ENCODE data around the gene TMEM8B. TPM values are rescaled to one million over a fixed set of nuclear protein-coding genes. Genes with fewer than 3 reads are reported as not detected.
A peak's percentile ranks its signal among the peaks of the same experiment; 100 is the strongest.

Gene TMEM8B
- total RNA-seq = 2.0 TPM

GRCh38 chr9:35829084-35829763 lies at the start of gene TMEM8B:
TMEM8B (plus strand) TSS chr9:35829228; CDS start chr9:35829448, 220 bp downstream.
- H3K4me3 ChIP-seq (ENCODE audit: low read length) = peak within 1 kb of the TSS; percentile 41
- peaks cover 47% of the 10 kb centered on the region for H3K4me1 ChIP-seq (ENCODE audit: insufficient read depth, low read length)
- no peaks in the 10 kb centered on the region for H3K9me3 ChIP-seq (ENCODE audit: low read depth, low read length)
- H3K27me3 ChIP-seq (ENCODE audit: insufficient read depth, low read length) = peaks cover 3% of the 10 kb centered on the region

GRCh38 chr9:35781066-35781465 lies 48.0 kb upstream of the TMEM8B start:
- Histone ChIP-seq H3K9me3 (ENCODE audit: low read depth, low read length) (no peaks in the 10 kb centered on the region), H3K27me3 (ENCODE audit: insufficient read depth, low read length) (no peaks in the 10 kb centered on the region), H3K4me3 (ENCODE audit: low read length) (no peak overlapping the region), H3K4me1 (ENCODE audit: insufficient read depth, low read length) (peaks cover 4% of the 10 kb centered on the region)

- Histone ChIP-seq H3K27me3 (ENCODE audit: insufficient read depth, low read length) (no peaks in the 10 kb centered on the region), H3K9me3 (ENCODE audit: low read depth, low read length) (no peaks in the 10 kb centered on the region), H3K4me3 (ENCODE audit: low read length) (no peak overlapping the region), H3K4me1 (ENCODE audit: insufficient read depth, low read length) (no peaks in the 10 kb centered on the region)
Measured at GRCh38 chr9:35783418-35783817, 45.6 kb upstream of the TMEM8B start.

- no peaks in the 10 kb centered on the region for H3K9me3 ChIP-seq (ENCODE audit: low read depth, low read length)
- H3K27me3 ChIP-seq (ENCODE audit: insufficient read depth, low read length) = peaks cover 2% of the 10 kb centered on the region
- no peaks in the 10 kb centered on the region for H3K4me1 ChIP-seq (ENCODE audit: insufficient read depth, low read length)
- no peak overlapping the region for H3K4me3 ChIP-seq (ENCODE audit: low read length)
Measured at GRCh38 chr9:35789541-35789940, 39.5 kb upstream of the TMEM8B start.

GRCh38 chr9:35790025-35790384 lies 39.0 kb upstream of the TMEM8B start:
- no peaks in the 10 kb centered on the region for H3K9me3 ChIP-seq (ENCODE audit: low read depth, low read length)
- no peaks in the 10 kb centered on the region for H3K4me1 ChIP-seq (ENCODE audit: insufficient read depth, low read length)
- no peak overlapping the region for H3K4me3 ChIP-seq (ENCODE audit: low read length)
- H3K27me3 ChIP-seq (ENCODE audit: insufficient read depth, low read length) = peaks cover 2% of the 10 kb centered on the region

- H3K27me3 ChIP-seq (ENCODE audit: insufficient read depth, low read length) = peaks cover 2% of the 10 kb centered on the region
- no peak overlapping the region for H3K4me3 ChIP-seq (ENCODE audit: low read length)
- H3K9me3 ChIP-seq (ENCODE audit: low read depth, low read length) = no peaks in the 10 kb centered on the region
- H3K4me1 ChIP-seq (ENCODE audit: insufficient read depth, low read length) = no peaks in the 10 kb centered on the region
Measured at GRCh38 chr9:35790385-35791296, 38.4 kb upstream of the TMEM8B start.

GRCh38 chr9:35791297-35791921 lies 37.6 kb upstream of the TMEM8B start, which contains the start of gene NPR2:
NPR2 (plus strand) TSS chr9:35791591; CDS start chr9:35792409, 818 bp downstream.
- peaks cover 2% of the 10 kb centered on the region for H3K27me3 ChIP-seq (ENCODE audit: insufficient read depth, low read length)
- no peaks in the 10 kb centered on the region for H3K4me1 ChIP-seq (ENCODE audit: insufficient read depth, low read length)
- no peak within 1 kb of the TSS for H3K4me3 ChIP-seq (ENCODE audit: low read length)
- no peaks in the 10 kb centered on the region for H3K9me3 ChIP-seq (ENCODE audit: low read depth, low read length)

GRCh38 chr9:35792024-35792813 lies 36.8 kb upstream of the TMEM8B start:
- Histone ChIP-seq H3K4me3 (ENCODE audit: low read length) (no peak overlapping the region), H3K9me3 (ENCODE audit: low read depth, low read length) (no peaks in the 10 kb centered on the region), H3K4me1 (ENCODE audit: insufficient read depth, low read length) (no peaks in the 10 kb centered on the region), H3K27me3 (ENCODE audit: insufficient read depth, low read length) (peaks cover 2% of the 10 kb centered on the region)

- Histone ChIP-seq H3K4me3 (ENCODE audit: low read length) (no peak overlapping the region), H3K9me3 (ENCODE audit: low read depth, low read length) (no peaks in the 10 kb centered on the region), H3K4me1 (ENCODE audit: insufficient read depth, low read length) (no peaks in the 10 kb centered on the region), H3K27me3 (ENCODE audit: insufficient read depth, low read length) (peaks cover 2% of the 10 kb centered on the region)
Measured at GRCh38 chr9:35792826-35793225, 36.2 kb upstream of the TMEM8B start.

GRCh38 chr9:35793461-35793860 lies 35.6 kb upstream of the TMEM8B start:
- Histone ChIP-seq H3K4me3 (ENCODE audit: low read length) (no peak overlapping the region), H3K9me3 (ENCODE audit: low read depth, low read length) (no peaks in the 10 kb centered on the region), H3K27me3 (ENCODE audit: insufficient read depth, low read length) (peaks cover 2% of the 10 kb centered on the region), H3K4me1 (ENCODE audit: insufficient read depth, low read length) (no peaks in the 10 kb centered on the region)

- Histone ChIP-seq H3K4me1 (ENCODE audit: insufficient read depth, low read length) (no peaks in the 10 kb centered on the region), H3K27me3 (ENCODE audit: insufficient read depth, low read length) (peaks cover 2% of the 10 kb centered on the region), H3K4me3 (ENCODE audit: low read length) (no peak overlapping the region), H3K9me3 (ENCODE audit: low read depth, low read length) (no peaks in the 10 kb centered on the region)
Measured at GRCh38 chr9:35795695-35796094, 33.3 kb upstream of the TMEM8B start.

GRCh38 chr9:35797311-35798109 lies 31.5 kb upstream of the TMEM8B start:
- no peak overlapping the region for H3K4me3 ChIP-seq (ENCODE audit: low read length)
- no peaks in the 10 kb centered on the region for H3K9me3 ChIP-seq (ENCODE audit: low read depth, low read length)
- no peaks in the 10 kb centered on the region for H3K27me3 ChIP-seq (ENCODE audit: insufficient read depth, low read length)
- H3K4me1 ChIP-seq (ENCODE audit: insufficient read depth, low read length) = no peaks in the 10 kb centered on the region

- Histone ChIP-seq H3K9me3 (ENCODE audit: low read depth, low read length) (no peaks in the 10 kb centered on the region), H3K4me1 (ENCODE audit: insufficient read depth, low read length) (no peaks in the 10 kb centered on the region), H3K27me3 (ENCODE audit: insufficient read depth, low read length) (no peaks in the 10 kb centered on the region), H3K4me3 (ENCODE audit: low read length) (no peak overlapping the region)
Measured at GRCh38 chr9:35798658-35799374, 30.2 kb upstream of the TMEM8B start.
